Hepatocyte (in vitro differentiated cells): ENCODE measurements around the gene NFKBIA.

Source experiments
- EZH2 ChIP-seq: fragments of 200-600 bp; sonication (generic); IDR thresholded peaks from 2 replicates; pipeline ENCODE4 v1.6.1; 2016; ENCODE audit warnings: antibody characterized with exemption, mild to moderate bottlenecking, borderline replicate concordance
- TF ChIP-seq, protein P1 (sequence below): fragments of 200-600 bp; sonication (generic); IDR thresholded peaks from 2 replicates; pipeline ENCODE4 v1.5.1; 2016; ENCODE audit warnings: antibody characterized with exemption, mild to moderate bottlenecking; ENCODE audit not compliant: poor library complexity

DNA sequence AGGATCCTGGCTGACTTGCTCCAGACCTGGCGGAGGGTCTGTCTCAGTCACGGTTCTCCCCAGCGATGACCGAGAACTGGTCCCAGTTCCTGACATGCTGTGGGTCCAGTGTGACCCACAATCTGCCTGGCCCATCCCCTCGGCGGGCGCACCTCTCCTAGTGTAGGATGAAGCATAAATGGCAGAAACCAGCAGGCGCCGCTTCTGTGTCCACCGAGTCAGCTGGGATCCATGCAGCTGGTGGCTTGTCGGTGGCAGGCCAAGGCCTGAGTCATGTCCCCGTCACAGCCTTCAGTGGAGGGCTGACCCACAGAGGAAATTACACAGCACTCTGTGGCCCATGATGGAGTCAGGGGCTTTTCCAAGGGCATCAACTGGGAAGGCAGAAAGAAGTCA lies 38.5 kb downstream of the NFKBIA start:
- TF ChIP-seq, protein P1, sequence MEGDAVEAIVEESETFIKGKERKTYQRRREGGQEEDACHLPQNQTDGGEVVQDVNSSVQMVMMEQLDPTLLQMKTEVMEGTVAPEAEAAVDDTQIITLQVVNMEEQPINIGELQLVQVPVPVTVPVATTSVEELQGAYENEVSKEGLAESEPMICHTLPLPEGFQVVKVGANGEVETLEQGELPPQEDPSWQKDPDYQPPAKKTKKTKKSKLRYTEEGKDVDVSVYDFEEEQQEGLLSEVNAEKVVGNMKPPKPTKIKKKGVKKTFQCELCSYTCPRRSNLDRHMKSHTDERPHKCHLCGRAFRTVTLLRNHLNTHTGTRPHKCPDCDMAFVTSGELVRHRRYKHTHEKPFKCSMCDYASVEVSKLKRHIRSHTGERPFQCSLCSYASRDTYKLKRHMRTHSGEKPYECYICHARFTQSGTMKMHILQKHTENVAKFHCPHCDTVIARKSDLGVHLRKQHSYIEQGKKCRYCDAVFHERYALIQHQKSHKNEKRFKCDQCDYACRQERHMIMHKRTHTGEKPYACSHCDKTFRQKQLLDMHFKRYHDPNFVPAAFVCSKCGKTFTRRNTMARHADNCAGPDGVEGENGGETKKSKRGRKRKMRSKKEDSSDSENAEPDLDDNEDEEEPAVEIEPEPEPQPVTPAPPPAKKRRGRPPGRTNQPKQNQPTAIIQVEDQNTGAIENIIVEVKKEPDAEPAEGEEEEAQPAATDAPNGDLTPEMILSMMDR: no peak
- no peak for TF ChIP-seq EZH2
